HAP-1 (cell line): ENCODE results near the gene CD7.
"Not testable (repeated sequence)": the region's sequence is repeated elsewhere in the genome, so short reads cannot be mapped to it uniquely, and the experiment has no call there.

Experiments
- DNase-seq, 2 experiments: peaks; one replicate each; pipeline ENCODE4 v3.0.0-alpha.2; 2016 to 2020; ENCODE audit warnings: low spot score in 2 of 2
- H3K27me3 ChIP-seq: fragments of 250-450 bp; sonication (Bioruptor Pico); 2 replicates; pipeline ENCODE4 v1.5.1; 2020; ENCODE audit warnings: low read depth, mild to moderate bottlenecking, moderate library complexity
- H3K36me3 ChIP-seq: fragments of 250-450 bp; sonication (Bioruptor Pico); replicated peaks from 2 replicates; pipeline ENCODE4 v1.5.1; 2020; ENCODE audit warnings: mild to moderate bottlenecking
- H3K4me1 ChIP-seq: fragments of 250-450 bp; sonication (Bioruptor Pico); 2 replicates; pipeline ENCODE4 v1.5.1; 2020; ENCODE audit warnings: mild to moderate bottlenecking
- H3K4me3 ChIP-seq: fragments of 250-450 bp; sonication (Bioruptor Pico); 2 replicates; pipeline ENCODE4 v1.5.1; 2020; ENCODE audit warnings: mild to moderate bottlenecking, moderate library complexity
- H3K9me3 ChIP-seq: fragments of 250-450 bp; sonication (Bioruptor Pico); 2 replicates; pipeline ENCODE4 v1.5.1; 2020; ENCODE audit warnings: mild to moderate bottlenecking, moderate library complexity
- in situ Hi-C: fragments of 300-500 bp; cut with MboI; formaldehyde crosslinking; loops from 3 replicates; pipeline ENCODE4 v1.14.3; 2020; ENCODE audit warnings: low sequenced_read_pairs, inconsistent platforms, mixed read lengths

CD7 gene

GRCh38 chr17:82351713-82352488 lies 34.5 kb upstream of the CD7 start:
- no peaks in the 10 kb centered on the region for H3K36me3 ChIP-seq
- H3K4me1 ChIP-seq = no peaks in the 10 kb centered on the region
- in situ Hi-C loops = loop anchor here (5.0 kb wide), 1 partner anchor 60 kb away; no protein-coding TSS in a partner anchor
- H3K27me3 ChIP-seq = no peaks in the 10 kb centered on the region
- H3K4me3 ChIP-seq = no peak overlapping the region
- peak; percentile 75 to 91 for DNase-seq
- H3K9me3 ChIP-seq = no peaks in the 10 kb centered on the region

GRCh38 chr17:82351254-82351712 lies 33.9 kb upstream of the CD7 start:
- Histone ChIP-seq H3K36me3 (no peaks in the 10 kb centered on the region), H3K9me3 (no peaks in the 10 kb centered on the region), H3K4me1 (no peaks in the 10 kb centered on the region), H3K27me3 (no peaks in the 10 kb centered on the region), H3K4me3 (no peak overlapping the region)
- DNase-seq = no peak
- in situ Hi-C loops = loop anchor here (5.0 kb wide), 1 partner anchor 61 kb away; no protein-coding TSS in a partner anchor

- in situ Hi-C loops = loop anchor here (5.0 kb wide), 1 partner anchor 62 kb away; no protein-coding TSS in a partner anchor
- H3K4me3 ChIP-seq = no peak overlapping the region
- H3K9me3 ChIP-seq = no peaks in the 10 kb centered on the region
- H3K4me1 ChIP-seq = no peaks in the 10 kb centered on the region
- DNase-seq = peak in 1 of 2 experiments; percentile 60
- no peaks in the 10 kb centered on the region for H3K36me3 ChIP-seq
- H3K27me3 ChIP-seq = no peaks in the 10 kb centered on the region
These were observed 33.0 kb upstream of the CD7 start for GRCh38 chr17:82350182-82351030.

- in situ Hi-C loops = no loop called here
- no peaks in the 10 kb centered on the region for H3K27me3 ChIP-seq
- no peak overlapping the region for H3K4me3 ChIP-seq
- no peaks in the 10 kb centered on the region for H3K36me3 ChIP-seq
- DNase-seq = no peak
- peaks cover 5% of the 10 kb centered on the region; the same call in 1 of the 2 replicates for H3K4me1 ChIP-seq
- H3K9me3 ChIP-seq = no peaks in the 10 kb centered on the region
These were observed 31.9 kb upstream of the CD7 start for GRCh38 chr17:82349287-82349701.

GRCh38 chr17:82348866-82349265 lies 31.5 kb upstream of the CD7 start:
- H3K4me3 ChIP-seq = no peak overlapping the region
- H3K4me1 ChIP-seq = peaks cover 5% of the 10 kb centered on the region; the same call in 1 of the 2 replicates
- no peaks in the 10 kb centered on the region for H3K36me3 ChIP-seq
- in situ Hi-C loops = no loop called here
- no peak for DNase-seq
- H3K27me3 ChIP-seq = no peaks in the 10 kb centered on the region
- no peaks in the 10 kb centered on the region for H3K9me3 ChIP-seq

GRCh38 chr17:82348434-82348833 lies 31.0 kb upstream of the CD7 start:
- Histone ChIP-seq H3K4me3 (no peak overlapping the region), H3K36me3 (no peaks in the 10 kb centered on the region), H3K9me3 (no peaks in the 10 kb centered on the region), H3K27me3 (no peaks in the 10 kb centered on the region), H3K4me1 (peaks cover 5% of the 10 kb centered on the region; the same call in 1 of the 2 replicates)
- DNase-seq = no peak
- in situ Hi-C loops = no loop called here

- H3K4me1 ChIP-seq, H3K4me3 ChIP-seq, H3K36me3 ChIP-seq, H3K27me3 ChIP-seq, in situ Hi-C loops, H3K9me3 ChIP-seq, DNase-seq: not testable (repeated sequence)
These were observed 30.6 kb upstream of the CD7 start for GRCh38 chr17:82347994-82348393.

- in situ Hi-C loops = no loop called here
- no peak for DNase-seq
These were observed 29.2 kb upstream of the CD7 start for GRCh38 chr17:82346342-82347300.

GRCh38 chr17:82345151-82345976 lies 28.0 kb upstream of the CD7 start:
- in situ Hi-C loops = no loop called here
- no peaks in the 10 kb centered on the region for H3K36me3 ChIP-seq
- no peak for DNase-seq
- peaks cover 5% of the 10 kb centered on the region; the same call in 1 of the 2 replicates for H3K4me1 ChIP-seq
- H3K9me3 ChIP-seq = no peaks in the 10 kb centered on the region
- no peak overlapping the region for H3K4me3 ChIP-seq
- H3K27me3 ChIP-seq = no peaks in the 10 kb centered on the region

More at GRCh38 chr17:82346342-82347300, 29.2 kb upstream of the CD7 start:
- H3K36me3 ChIP-seq = no peaks in the 10 kb centered on the region
- H3K4me3 ChIP-seq = no peak overlapping the region
- H3K4me1 ChIP-seq = peaks cover 5% of the 10 kb centered on the region; the same call in 1 of the 2 replicates
- H3K9me3 ChIP-seq = no peaks in the 10 kb centered on the region
- H3K27me3 ChIP-seq = no peaks in the 10 kb centered on the region

GRCh38 chr17:82344175-82344907 lies 26.9 kb upstream of the CD7 start:
- in situ Hi-C loops = no loop called here
- H3K4me3 ChIP-seq = no peak overlapping the region
- no peaks in the 10 kb centered on the region for H3K36me3 ChIP-seq
- no peaks in the 10 kb centered on the region for H3K27me3 ChIP-seq
- DNase-seq = no peak
- H3K9me3 ChIP-seq = no peaks in the 10 kb centered on the region
- peaks cover 7% of the 10 kb centered on the region for H3K4me1 ChIP-seq

GRCh38 chr17:82343560-82343959 lies 26.2 kb upstream of the CD7 start:
- in situ Hi-C loops = no loop called here
- Histone ChIP-seq H3K4me1 (peaks cover 13% of the 10 kb centered on the region), H3K4me3 (no peak overlapping the region), H3K9me3 (no peaks in the 10 kb centered on the region), H3K27me3 (no peaks in the 10 kb centered on the region), H3K36me3 (no peaks in the 10 kb centered on the region)
- no peak for DNase-seq
